ENCODE results near the gene LYPD1.

GRCh38 chr2:132633635-132634034 is 36.4 kb downstream of the LYPD1 start:
- TF ChIP-seq POLR2A (IDR thresholded peaks at IDR 0.05; ENCODE audit: low read length) (no peak), GATA1 (IDR thresholded peaks at IDR 0.05; ENCODE audit: low read depth, low read length) (no peak)

Data from erythroblast (primary cell).